PC-9 (cell line): ENCODE measurements around the gene POMGNT2. TPM values are rescaled to one million over a fixed set of nuclear protein-coding genes. Genes with fewer than 3 reads are reported as not detected.

Experiments used
- BruUV-seq: library from RNA; stranded (reverse); fragments of 400-500 nt; replicated peaks from 2 replicates; lab custom pipeline; 2021; lab: Mats Ljungman, UMichigan
- CTCF ChIA-PET: fragments of 300-600 bp; sonication (Branson Sonifier 250); formaldehyde crosslinking; loops from one replicate; lab custom pipeline; 2022; ENCODE audit warnings: antibody characterized with exemption; lab: Charles Lee
- POLR2A ChIA-PET: fragments of 300-600 bp; sonication (Branson Sonifier 250); formaldehyde crosslinking; loops from one replicate; lab custom pipeline; 2022; ENCODE audit warnings: antibody characterized with exemption; ENCODE audit not compliant: unreplicated experiment; lab: Charles Lee
- DNase-seq, 2 experiments: peaks; one replicate each; pipeline versions ENCODE4 v3.0.0 to v3.0.0-alpha.2; 2015 to 2022; ENCODE audit warnings: mixed read lengths in 1 of 2
- H2AFZ ChIP-seq: fragments of 200-600 bp; sonication (generic); 2 replicates; pipeline ENCODE4 v1.8.1; 2017; ENCODE audit warnings: antibody characterized with exemption
- H3F3A ChIP-seq: fragments of 200-600 bp; sonication (generic); 2 replicates; pipeline ENCODE4 v1.8.1; 2017; ENCODE audit warnings: antibody characterized with exemption, mild to moderate bottlenecking, low read depth; ENCODE audit not compliant: insufficient read depth
- H3K27ac ChIP-seq: fragments of 200-600 bp; sonication (generic); 2 replicates; pipeline ENCODE4 v1.6.1; 2016; ENCODE audit warnings: mixed run types
- H3K27me3 ChIP-seq: fragments of 200-600 bp; sonication (generic); 2 replicates; pipeline ENCODE4 v1.6.1; 2016; ENCODE audit warnings: low read depth, mixed run types; ENCODE audit not compliant: insufficient read depth
- H3K36me3 ChIP-seq: fragments of 200-600 bp; sonication (generic); 2 replicates; pipeline ENCODE4 v1.6.1; 2016; ENCODE audit warnings: low read depth, mixed run types
- H3K4me1 ChIP-seq: fragments of 200-600 bp; sonication (generic); replicated peaks from 2 replicates; pipeline ENCODE4 v1.6.1; 2016; ENCODE audit warnings: mixed run types; ENCODE audit not compliant: insufficient read depth
- H3K4me2 ChIP-seq: fragments of 200-600 bp; sonication (generic); 2 replicates; pipeline ENCODE4 v1.6.1; 2017; ENCODE audit warnings: mixed run types
- H3K4me3 ChIP-seq: fragments of 200-600 bp; sonication (generic); 2 replicates; pipeline ENCODE4 v1.6.1; 2016; ENCODE audit warnings: mixed run types
- H3K79me2 ChIP-seq: fragments of 200-600 bp; sonication (generic); 2 replicates; pipeline ENCODE4 v1.6.1; 2017; ENCODE audit warnings: low read depth, mixed run types
- H3K9me2 ChIP-seq: fragments of 200-600 bp; sonication (generic); 2 replicates; pipeline ENCODE4 v1.8.1; 2017; ENCODE audit warnings: mild to moderate bottlenecking; ENCODE audit not compliant: insufficient read depth
- H3K9me3 ChIP-seq: fragments of 200-600 bp; sonication (generic); 2 replicates; pipeline ENCODE4 v1.8.1; 2016; ENCODE audit warnings: low read depth; ENCODE audit not compliant: insufficient read depth
- H4K20me1 ChIP-seq: fragments of 200-600 bp; sonication (generic); 2 replicates; pipeline ENCODE4 v1.8.1; 2017; ENCODE audit not compliant: insufficient read depth
- CTCF ChIP-seq: fragments of 200-600 bp; sonication (generic); conservative IDR thresholded peaks from 2 replicates; pipeline ENCODE4 v1.6.1; 2017; ENCODE audit warnings: mixed run types, antibody characterized with exemption, mild to moderate bottlenecking, moderate library complexity
- EZH2 ChIP-seq: fragments of 200-600 bp; sonication (generic); IDR thresholded peaks from 2 replicates; pipeline ENCODE4 v1.8.0; 2017; ENCODE audit warnings: antibody characterized with exemption, low read depth
- intact Hi-C: fragments of 100-400 bp; cut with micrococcal nuclease; formaldehyde crosslinking; loops from one replicate; pipeline ENCODE4 v1.10.0; 2022; ENCODE audit not compliant: unreplicated experiment
- total RNA-seq: library from RNA; stranded (reverse); gene quantifications from 2 replicates; pipeline ENCODE4 v1.2.3, GENCODE V29; 2021

The POMGNT2 gene
- total RNA-seq, 1 experiment from 2014 or later = 17.2 TPM

GRCh38 chr3:43061101-43061895 is 44.6 kb downstream of the POMGNT2 start:
- Histone ChIP-seq H3K9me2 (no peaks in the 10 kb centered on the region), H3K79me2 (no peaks in the 10 kb centered on the region), H2AFZ (no peak overlapping the region), H3K36me3 (no peaks in the 10 kb centered on the region), H3K4me2 (no peak overlapping the region), H3K9me3 (no peaks in the 10 kb centered on the region), H4K20me1 (no peaks in the 10 kb centered on the region), H3K4me1 (no peaks in the 10 kb centered on the region), H3K27ac (no peak overlapping the region), H3K27me3 (no peaks in the 10 kb centered on the region), H3K4me3 (no peak overlapping the region), H3F3A (no peaks in the 10 kb centered on the region)
- ChIA-PET CTCF (no interaction called here), POLR2A (interaction anchor here (0.5 kb wide), 1 partner anchor 7 kb away, joined by 4 read pairs; no protein-coding TSS in a partner anchor)
- BruUV-seq = no TSS peak
- TF ChIP-seq EZH2 (no peak), CTCF (no peak)
- intact Hi-C loops = no loop called here
- DNase-seq = no peak

GRCh38 chr3:43059456-43059855 is 46.4 kb downstream of the POMGNT2 start:
- DNase-seq = no peak
- H3F3A ChIP-seq = no peaks in the 10 kb centered on the region
- no peak for TF ChIP-seq EZH2
- TF ChIP-seq CTCF = no peak
- CTCF ChIA-PET = no interaction called here
- H2AFZ ChIP-seq = no peak overlapping the region
- H3K79me2 ChIP-seq = no peaks in the 10 kb centered on the region
- H3K36me3 ChIP-seq = no peaks in the 10 kb centered on the region
- BruUV-seq = no TSS peak
- H3K27me3 ChIP-seq = no peaks in the 10 kb centered on the region
- no peaks in the 10 kb centered on the region for H4K20me1 ChIP-seq
- H3K4me3 ChIP-seq = no peak overlapping the region
- POLR2A ChIA-PET = no interaction called here
- no peaks in the 10 kb centered on the region for H3K9me2 ChIP-seq
- no peaks in the 10 kb centered on the region for H3K9me3 ChIP-seq
- intact Hi-C loops = no loop called here
- no peaks in the 10 kb centered on the region for H3K4me1 ChIP-seq
- H3K4me2 ChIP-seq = no peak overlapping the region
- no peak overlapping the region for H3K27ac ChIP-seq

- POLR2A ChIA-PET = no interaction called here
- Histone ChIP-seq H3K4me2 (no peak overlapping the region), H3K79me2 (no peaks in the 10 kb centered on the region), H3K4me3 (no peak overlapping the region), H3K9me3 (no peaks in the 10 kb centered on the region), H3K4me1 (no peaks in the 10 kb centered on the region), H3K36me3 (no peaks in the 10 kb centered on the region), H3K27ac (no peak overlapping the region), H2AFZ (no peak overlapping the region), H3K27me3 (no peaks in the 10 kb centered on the region), H4K20me1 (no peaks in the 10 kb centered on the region), H3F3A (no peaks in the 10 kb centered on the region), H3K9me2 (no peaks in the 10 kb centered on the region)
- CTCF ChIA-PET = no interaction called here
- BruUV-seq = no TSS peak
- TF ChIP-seq EZH2 (no peak), CTCF (no peak)
- intact Hi-C loops = no loop called here
- no peak for DNase-seq
Measured at GRCh38 chr3:43055806-43056770, 49.8 kb downstream of the POMGNT2 start.
